GM18511 (cell line): ENCODE data around the gene KLRD1.
"Not testable (repeated sequence)": the region's sequence is repeated elsewhere in the genome, so short reads cannot be mapped to it uniquely, and the experiment has no call there.

Experiments used
- ATAC-seq: cut with Tn5 transposase; IDR thresholded peaks from one replicate; pipeline ENCODE4 v1.9.1; 2021; ENCODE audit warnings: mild to moderate bottlenecking, moderate library complexity; ENCODE audit not compliant: unreplicated experiment

The KLRD1 gene

DNA sequence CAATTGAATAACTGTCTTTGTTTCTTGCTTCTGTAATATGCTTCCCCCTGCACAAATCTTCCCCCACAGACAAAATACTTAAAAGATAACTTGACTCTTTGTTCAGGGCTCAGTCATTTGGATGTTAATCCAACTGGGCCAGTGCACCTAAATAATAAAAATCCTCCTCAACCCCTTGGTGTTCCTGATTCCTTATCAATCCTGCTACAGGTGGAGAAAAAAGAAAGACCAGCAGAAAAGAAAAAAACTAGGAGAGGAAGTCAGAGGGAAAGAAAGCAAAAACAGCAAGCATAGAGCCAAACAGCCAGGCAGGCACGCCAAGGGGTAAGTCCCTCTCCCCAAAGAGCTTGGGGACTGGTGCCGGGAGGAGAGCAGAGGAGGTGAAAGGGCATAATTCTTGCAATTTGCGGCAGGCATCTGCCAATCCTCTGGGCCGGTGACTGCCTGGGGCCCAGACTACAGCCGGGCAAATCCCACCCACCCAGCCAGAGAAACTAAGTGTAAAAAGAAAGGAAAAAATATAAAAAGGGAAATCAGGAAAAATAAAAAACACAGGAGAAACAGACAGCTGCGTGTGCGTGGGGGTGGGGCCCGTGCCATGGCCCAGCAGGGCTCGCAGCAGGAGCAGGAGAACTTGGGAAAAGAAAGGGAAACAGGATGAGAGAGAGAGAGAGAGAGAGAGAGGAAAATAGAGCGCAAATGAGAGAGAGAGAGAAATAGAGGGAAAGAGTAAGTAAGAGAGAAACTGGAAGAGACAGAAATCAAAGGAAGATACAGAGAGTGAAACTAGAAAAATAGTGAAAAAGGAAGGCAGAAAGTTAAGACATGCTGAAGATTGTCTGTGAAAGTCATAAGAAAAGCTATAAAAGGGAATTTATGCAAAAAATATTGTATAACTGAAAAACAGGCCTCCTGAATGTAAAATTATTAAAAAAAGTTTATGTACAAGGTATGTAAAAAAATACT is 60.8 kb downstream of the KLRD1 start:
- ATAC-seq, result no peak

DNA sequence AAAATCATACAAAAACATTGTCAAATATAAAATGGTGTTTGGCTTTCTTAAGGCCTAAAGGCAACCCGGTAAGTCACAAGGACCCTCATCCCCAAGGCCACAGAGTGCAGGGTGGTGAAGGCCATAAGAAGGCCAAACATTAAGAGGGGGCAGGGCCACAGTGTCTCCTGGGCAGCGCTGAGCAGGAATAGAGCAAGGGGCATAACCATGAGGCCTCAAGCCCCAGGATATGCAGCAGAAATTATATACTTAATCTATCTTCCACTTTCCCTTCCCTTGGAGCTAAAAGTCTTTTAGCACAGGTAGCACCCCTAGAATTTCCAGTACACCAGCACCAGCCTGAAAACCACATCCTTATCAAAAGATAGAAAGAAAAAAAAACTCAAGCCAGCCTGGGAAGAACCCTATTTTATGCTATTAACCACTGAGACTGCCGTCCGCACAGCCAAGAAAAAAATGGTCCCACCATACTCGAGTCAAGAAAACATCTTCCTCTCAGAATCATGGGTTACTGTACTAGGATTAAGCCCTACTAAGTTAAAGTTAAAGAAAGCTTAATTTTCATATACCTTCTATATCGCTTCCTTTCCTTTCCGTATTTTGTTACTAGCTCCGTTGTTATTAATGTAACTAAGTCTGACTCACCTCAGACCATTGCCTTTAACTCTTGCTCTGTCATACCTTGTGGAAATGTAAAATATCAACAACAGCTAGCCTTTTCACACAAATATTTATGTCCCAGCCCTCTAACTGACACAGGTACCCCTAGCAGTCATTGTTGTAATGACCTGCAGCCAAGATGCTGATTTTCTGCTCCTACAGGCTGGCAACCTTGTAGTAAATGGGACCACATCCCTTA is 62.1 kb downstream of the KLRD1 start:
- ATAC-seq, result no peak

DNA sequence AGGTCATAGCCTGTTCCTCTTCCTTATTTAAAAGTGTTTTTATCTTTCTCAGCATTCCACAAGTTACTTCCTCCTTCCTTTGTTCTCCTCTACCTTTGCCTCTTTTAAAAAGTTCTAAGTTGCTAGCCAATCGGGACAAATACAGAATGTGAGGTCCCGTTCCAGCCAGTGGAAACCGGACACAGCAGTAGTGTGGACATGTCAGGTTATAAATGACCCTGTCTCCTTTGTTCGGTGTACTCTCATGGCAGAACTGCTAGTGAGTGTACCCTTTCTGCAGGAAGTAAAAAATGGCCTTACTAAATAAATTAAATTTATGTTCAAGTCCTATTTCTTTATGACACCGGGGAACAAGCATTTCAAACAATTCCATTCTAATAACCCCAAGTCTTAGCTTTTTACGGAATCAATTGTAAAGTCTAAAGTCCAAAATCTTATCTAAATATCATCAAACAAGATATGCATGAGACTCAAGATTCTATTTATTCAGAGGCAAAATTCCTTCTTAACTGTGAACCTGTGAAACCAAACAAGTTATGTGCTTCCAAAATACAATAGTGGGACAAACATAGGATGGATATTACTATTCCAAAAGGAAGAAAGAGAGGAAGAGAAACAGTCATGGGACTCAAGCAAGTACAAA is 64.3 kb downstream of the KLRD1 start:
- not testable (repeated sequence) for ATAC-seq

DNA sequence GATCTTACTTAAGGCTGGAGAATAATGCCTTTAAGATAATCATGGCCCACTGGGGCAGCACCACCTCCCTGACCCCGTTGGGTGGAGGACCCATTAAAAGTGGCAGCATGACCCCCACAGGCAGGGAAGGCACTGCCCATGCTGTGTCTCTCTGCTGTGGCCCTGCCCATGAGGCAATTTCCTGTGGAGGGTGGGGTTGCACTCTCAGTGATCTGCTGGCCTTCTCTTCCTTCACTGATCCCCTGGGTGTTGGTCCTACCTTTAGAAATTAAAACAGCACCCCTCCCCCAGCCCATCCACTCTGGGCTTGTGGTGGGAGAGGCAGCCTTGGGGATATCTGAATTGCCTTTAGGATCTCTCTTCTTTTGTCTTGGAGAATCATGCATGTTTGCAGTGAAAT is 64.9 kb downstream of the KLRD1 start:
- ATAC-seq, result no peak

DNA sequence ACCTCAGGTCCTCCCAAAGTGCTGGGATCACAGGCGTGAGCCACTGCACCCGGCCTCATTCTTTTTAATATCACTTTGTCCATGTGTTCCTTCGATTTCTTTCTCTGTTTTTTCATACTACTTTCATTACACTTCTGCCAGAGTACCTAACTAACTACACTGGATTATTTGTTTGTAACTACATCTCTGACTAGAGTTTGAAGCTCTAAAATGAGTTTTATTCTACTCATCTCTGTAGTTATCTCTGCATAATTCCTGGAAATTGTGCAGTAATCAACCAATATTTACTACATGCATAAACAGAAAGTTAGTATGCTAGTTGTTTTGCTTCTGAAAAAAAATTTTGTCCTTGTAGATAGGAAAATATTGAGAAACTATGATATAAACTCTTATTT is 67.0 kb downstream of the KLRD1 start:
- ATAC-seq, result no peak

DNA sequence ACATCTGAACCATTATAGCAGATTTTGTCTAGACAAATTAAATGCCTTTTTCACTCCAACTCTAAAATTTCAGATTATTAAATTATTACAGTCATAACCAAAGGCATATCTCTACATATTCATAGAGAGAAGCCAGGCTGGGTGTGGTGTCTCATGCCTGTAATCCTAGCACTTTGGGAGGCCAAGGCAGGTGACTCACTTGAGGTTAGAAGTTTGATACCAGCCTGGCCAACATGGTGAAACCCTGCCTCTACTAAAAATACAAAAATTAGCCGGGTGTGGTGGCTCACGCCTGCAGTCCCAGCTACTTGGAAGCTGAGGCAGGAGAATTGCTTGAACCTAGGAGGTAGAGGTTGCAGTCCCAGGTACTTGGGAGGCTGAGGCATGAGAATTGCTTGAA is 71.1 kb downstream of the KLRD1 start:
- not testable (repeated sequence) for ATAC-seq
